Suprapubic skin (tissue), 3 donors: ENCODE data around the gene KIF1C.

Source experiments
- CTCF ChIP-seq, 2 donors: fragments of 200-600 bp in 1 of 2; fragments of 450-650 bp in 1 of 2; sonication (generic) in 1 of 2; IDR thresholded peaks; one replicate each; pipeline ENCODE4 v1.5.1; 2016 to 2019; ENCODE audit warnings: antibody characterized with exemption in 2 of 2, mild to moderate bottlenecking in 1 of 2, moderate library complexity in 1 of 2
- EP300 ChIP-seq: sonication (generic); formaldehyde crosslinking; IDR thresholded peaks from one replicate; pipeline ENCODE4 v1.6.1; 2017; ENCODE audit warnings: antibody characterized with exemption
- POLR2A ChIP-seq, 2 donors: fragments of 450-650 bp; IDR thresholded peaks; one replicate each; pipeline ENCODE4 v1.6.1; 2017; ENCODE audit warnings: antibody characterized with exemption in 2 of 2, mild to moderate bottlenecking in 2 of 2, moderate library complexity in 2 of 2

GRCh38 chr17:4973256-4974114 lies 24.3 kb upstream of the KIF1C start:
- TF ChIP-seq EP300 (no peak), POLR2A (IDR thresholded peaks at IDR 0.05) (no peak), CTCF (IDR thresholded peaks at IDR 0.05) (no peak)
